ENCODE measurements around the gene TMEM43. TPM values are rescaled to one million over a fixed set of nuclear protein-coding genes. Genes with fewer than 3 reads are reported as not detected.
"Not testable (repeated sequence)": the region's sequence is repeated elsewhere in the genome, so short reads cannot be mapped to it uniquely, and the experiment has no call there.

TMEM43 gene
- total RNA-seq, 4 donors from 2014 or later: 206 to 237 (median 219) TPM

DNA sequence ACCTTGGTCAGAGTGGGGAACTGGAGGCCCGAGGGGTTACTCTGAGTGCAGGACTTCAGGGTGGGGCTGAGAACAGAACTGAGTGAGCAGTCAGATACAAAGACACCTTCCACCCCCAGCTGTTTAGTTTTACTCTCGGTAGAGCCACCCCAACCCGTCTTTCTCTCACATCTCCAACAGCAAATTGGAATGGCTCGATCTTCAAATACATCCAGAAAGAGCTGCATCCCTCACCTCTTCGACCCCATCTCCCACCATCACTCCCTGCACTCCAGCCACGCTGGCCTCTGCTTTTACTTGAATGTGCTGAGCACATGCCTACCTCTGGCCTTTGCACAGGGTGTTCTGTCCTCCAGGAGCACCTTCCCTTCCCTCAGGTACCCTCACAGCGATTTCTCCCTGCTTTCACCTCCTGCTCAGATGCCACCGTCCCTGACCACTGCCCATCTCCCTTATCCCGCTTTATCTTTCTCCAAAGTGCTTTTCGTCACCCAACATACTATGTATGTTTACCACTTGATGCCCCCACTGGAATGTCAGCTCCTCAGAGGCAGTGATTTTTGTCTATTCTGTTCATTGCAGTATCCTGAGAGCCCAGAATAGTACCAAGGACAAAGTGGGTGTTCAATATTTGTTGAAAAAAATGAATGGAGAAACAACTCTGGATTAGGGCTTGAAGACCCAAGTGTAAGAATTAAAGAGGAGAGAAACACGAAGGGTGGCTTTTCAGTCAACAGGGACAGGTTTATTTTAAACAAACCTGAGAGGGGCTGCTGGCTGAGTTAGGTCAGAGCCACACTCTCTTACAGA is 4.5 kb upstream of the TMEM43 start:
- Histone ChIP-seq H3K36me3 (peaks cover 16% of the 10 kb centered on the region), H3K9me3 (no peaks in the 10 kb centered on the region), H3K27me3 (no peaks in the 10 kb centered on the region), H3K4me1 (peaks cover 55% of the 10 kb centered on the region), H3K4me3 (no peak overlapping the region), H3K27ac (no peak overlapping the region)
- DNase-seq (ENCODE audit: low spot score in 2 of 2): peak in 1 of 2 donors; percentile 52
- TF ChIP-seq POLR2A (IDR thresholded peaks at IDR 0.05): no peak
- no peak for TF ChIP-seq EP300 (IDR thresholded peaks at IDR 0.05)
- TF ChIP-seq CTCF (IDR thresholded peaks at IDR 0.05): no peak
- no peak for TF ChIP-seq POLR2AphosphoS5 (IDR thresholded peaks at IDR 0.05)
- WGBS: 93% methylated on average over 11 of the region's 11 CpGs

DNA sequence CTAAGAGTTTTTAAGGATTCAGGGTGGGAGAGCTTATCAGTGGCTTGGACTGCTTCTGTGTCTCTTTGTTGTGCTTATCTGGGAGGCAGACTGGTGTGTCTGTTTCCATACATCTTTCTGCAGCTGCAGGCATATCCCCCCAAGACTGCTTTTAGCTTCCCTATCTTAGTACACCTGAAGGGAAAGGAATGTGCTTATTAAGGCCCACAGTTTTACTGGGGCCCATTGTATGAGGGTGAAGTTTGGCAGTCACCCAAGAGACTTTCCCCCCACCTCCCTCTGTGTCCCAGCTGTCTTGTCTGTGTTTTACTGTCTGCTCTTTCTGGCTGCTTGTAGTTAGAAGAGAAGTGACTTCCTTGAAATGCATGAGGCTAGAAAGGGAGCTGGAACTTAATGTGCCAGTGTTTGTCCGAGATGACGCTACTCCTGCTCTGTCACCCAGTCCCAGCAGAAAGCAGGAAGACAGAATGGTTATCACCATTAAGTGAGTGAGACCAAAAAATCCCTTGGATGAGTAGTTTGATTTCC is 3.9 kb upstream of the TMEM43 start:
- H3K27me3 ChIP-seq, H3K27ac ChIP-seq, H3K9me3 ChIP-seq, H3K4me3 ChIP-seq, H3K36me3 ChIP-seq: not testable (repeated sequence)
- peaks cover 59% of the 10 kb centered on the region for H3K4me1 ChIP-seq
- WGBS: 94% methylated on average over 2 of the region's 2 CpGs
- DNase-seq (ENCODE audit: low spot score in 2 of 2): peak in 1 of 2 donors; percentile 2

- 63% methylated on average over 5 of the region's 5 CpGs for WGBS
- Histone ChIP-seq H3K27me3 (no peaks in the 10 kb centered on the region), H3K36me3 (peaks cover 9% of the 10 kb centered on the region), H3K4me3 (no peak overlapping the region), H3K9me3 (no peaks in the 10 kb centered on the region), H3K27ac (no peak overlapping the region), H3K4me1 (peaks cover 68% of the 10 kb centered on the region)
- DNase-seq (ENCODE audit: low spot score in 2 of 2): peak in 1 of 2 donors; percentile 50
- TF ChIP-seq CTCF (IDR thresholded peaks at IDR 0.05) (no peak), POLR2A (IDR thresholded peaks at IDR 0.05) (no peak)
Observed at GRCh38 chr3:14121859-14122258, 3.0 kb upstream of the TMEM43 start.

DNA sequence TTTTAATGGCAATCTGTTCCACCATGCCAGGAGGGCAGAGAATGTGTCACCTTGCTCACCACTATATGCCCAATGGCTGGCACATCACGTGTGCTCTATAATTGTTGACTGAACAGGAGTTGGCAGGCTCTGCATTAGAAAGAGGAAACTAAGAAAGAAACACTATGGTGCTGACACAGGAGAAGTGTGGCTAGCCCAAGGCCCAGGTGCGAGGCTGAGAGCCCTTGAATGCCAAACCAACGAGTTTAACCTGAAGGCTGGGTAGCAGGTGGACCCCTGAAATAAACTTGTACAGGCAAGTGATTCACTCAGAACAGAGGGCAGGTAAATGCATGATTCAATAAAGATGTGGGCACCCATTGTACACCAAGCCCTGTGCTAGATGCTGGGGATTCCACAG is 2.6 kb upstream of the TMEM43 start:
- Histone ChIP-seq H3K4me3 (no peak overlapping the region), H3K9me3 (no peaks in the 10 kb centered on the region), H3K36me3 (peaks cover 9% of the 10 kb centered on the region), H3K27me3 (no peaks in the 10 kb centered on the region), H3K27ac (no peak overlapping the region), H3K4me1 (peaks cover 72% of the 10 kb centered on the region)
- no peak for TF ChIP-seq POLR2AphosphoS5 (IDR thresholded peaks at IDR 0.05)
- TF ChIP-seq CTCF (IDR thresholded peaks at IDR 0.05): no peak
- no peak for TF ChIP-seq POLR2A (IDR thresholded peaks at IDR 0.05)
- TF ChIP-seq EP300 (IDR thresholded peaks at IDR 0.05): no peak
- DNase-seq (ENCODE audit: low spot score in 2 of 2): peak in 1 of 2 donors; percentile 44
- WGBS: 64% methylated on average over 3 of the region's 3 CpGs

- 50% methylated on average over 7 of the region's 15 CpGs for WGBS
- peak in 1 of 2 donors; percentile 60 for DNase-seq (ENCODE audit: low spot score in 2 of 2)
- H3K4me1 ChIP-seq: peaks cover 68% of the 10 kb centered on the region
Observed at GRCh38 chr3:14123308-14124222, 1.3 kb upstream of the TMEM43 start.

More at GRCh38 chr3:14123308-14124222, 1.3 kb upstream of the TMEM43 start:
- no peaks in the 10 kb centered on the region for H3K9me3 ChIP-seq
- H3K27me3 ChIP-seq: no peaks in the 10 kb centered on the region
- no peak for TF ChIP-seq EP300 (IDR thresholded peaks at IDR 0.05)
- no peak for TF ChIP-seq CTCF (IDR thresholded peaks at IDR 0.05)
- no peak for TF ChIP-seq POLR2AphosphoS5 (IDR thresholded peaks at IDR 0.05)
- TF ChIP-seq POLR2A (IDR thresholded peaks at IDR 0.05): no peak
- H3K36me3 ChIP-seq: peaks cover 14% of the 10 kb centered on the region
- H3K4me3 ChIP-seq: peak overlapping the region; percentile 99
- peak overlapping the region; percentile 100 for H3K27ac ChIP-seq
